ENCODE data around the gene CD248.

Gene CD248

DNA sequence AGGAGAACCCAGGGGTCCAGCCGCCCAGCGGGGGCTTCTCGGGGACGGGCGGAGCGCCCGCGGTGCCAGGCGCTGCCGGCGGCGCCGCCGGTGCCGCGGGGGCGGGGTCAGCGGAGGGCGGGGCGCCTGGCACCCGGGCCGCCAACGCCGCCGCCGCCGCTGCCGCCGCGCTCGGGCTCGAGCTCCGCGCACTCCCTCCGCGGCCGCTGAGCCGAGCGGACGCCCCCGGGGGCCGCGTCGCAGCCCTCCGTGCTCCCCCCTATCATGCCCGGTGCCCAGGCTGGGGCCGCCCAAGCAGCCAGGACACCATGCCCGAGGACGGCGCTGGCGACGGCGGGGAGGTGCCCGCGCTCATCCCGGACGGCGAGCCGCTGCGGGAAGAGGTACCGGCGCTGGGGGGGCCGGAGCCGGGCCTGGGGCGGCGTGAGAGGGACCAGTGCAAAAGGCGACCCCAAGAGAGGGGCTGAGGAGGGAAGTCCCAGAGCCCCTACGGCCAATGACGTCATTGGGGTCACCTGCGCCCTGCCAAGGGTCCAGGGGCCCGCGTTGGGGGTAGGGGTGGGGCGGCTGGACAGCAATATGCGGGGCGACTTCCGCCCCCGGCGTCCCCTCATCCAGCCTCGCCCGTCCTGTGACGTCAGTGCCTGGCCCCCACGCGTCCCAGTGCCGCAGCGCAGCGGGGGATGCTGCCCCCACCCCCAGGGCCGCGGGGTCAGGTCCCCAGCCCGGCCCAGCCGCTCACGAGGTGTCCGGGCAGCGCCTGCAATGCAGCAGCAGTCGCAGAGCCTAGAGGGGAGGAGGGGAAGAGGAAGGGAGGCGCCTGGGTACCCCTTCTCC, 24.9 kb downstream of the CD248 start, which contains the start of gene TMEM151A:
Gene TMEM151A, plus strand, starts transcription at position 189 of the 837 bp plus-strand sequence. Its CDS starts 120 bp downstream, at position 309.
- Histone ChIP-seq H3K36me3 (ENCODE audit: control insufficient read depth, insufficient read depth, low read length) (peaks cover 1% of the 10 kb centered on the region), H3K4me1 (ENCODE audit: control insufficient read depth, insufficient read depth, low read length, poor library complexity, severe bottlenecking) (peaks cover 13% of the 10 kb centered on the region), H3K4me3 (ENCODE audit: extremely low read depth, insufficient read depth, low read length, poor library complexity, severe bottlenecking) (peak within 1 kb of the TSS; percentile 18), H3K9me3 (ENCODE audit: control insufficient read depth, low read length) (no peaks in the 10 kb centered on the region), H3K27ac (ENCODE audit: low read depth, low read length, severe bottlenecking) (no peak within 1 kb of the TSS)
- 2 to 3% methylated on average over 56 to 79 of the region's 95 CpGs for WGBS, 2 experiments (ENCODE audit: insufficient coverage in 2 of 2)

DNA sequence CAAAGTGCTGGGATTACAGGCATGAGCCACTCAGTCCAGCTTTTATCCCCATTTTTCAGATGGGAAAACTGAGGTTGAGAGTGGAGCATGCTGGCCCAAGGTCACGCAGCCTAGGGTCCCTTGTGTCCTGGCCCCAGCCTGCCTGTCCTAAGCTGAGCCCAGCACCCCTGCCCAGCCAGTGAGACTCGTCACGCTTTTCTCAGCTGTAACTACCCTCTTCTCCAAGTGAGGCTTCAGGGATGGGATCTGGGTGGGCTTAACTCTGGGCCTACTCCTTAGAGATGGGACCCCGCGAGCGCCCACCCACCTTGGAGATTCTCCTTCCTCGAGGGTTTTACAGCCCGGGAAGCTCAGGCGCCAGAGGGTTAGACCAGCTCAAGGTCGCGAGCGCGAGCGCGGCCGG, 25.5 kb downstream of the CD248 start:
- H3K4me3 ChIP-seq (ENCODE audit: extremely low read depth, insufficient read depth, low read length, poor library complexity, severe bottlenecking): peak overlapping the region; percentile 18
- H3K27ac ChIP-seq (ENCODE audit: low read depth, low read length, severe bottlenecking): no peak overlapping the region
- no peaks in the 10 kb centered on the region for H3K9me3 ChIP-seq (ENCODE audit: control insufficient read depth, low read length)
- 3 to 25% methylated on average over 7 to 15 of the region's 16 CpGs for WGBS, 2 experiments (ENCODE audit: insufficient coverage in 2 of 2)
- H3K4me1 ChIP-seq (ENCODE audit: control insufficient read depth, insufficient read depth, low read length, poor library complexity, severe bottlenecking): peaks cover 13% of the 10 kb centered on the region
- H3K36me3 ChIP-seq (ENCODE audit: control insufficient read depth, insufficient read depth, low read length): peaks cover 5% of the 10 kb centered on the region

DNA sequence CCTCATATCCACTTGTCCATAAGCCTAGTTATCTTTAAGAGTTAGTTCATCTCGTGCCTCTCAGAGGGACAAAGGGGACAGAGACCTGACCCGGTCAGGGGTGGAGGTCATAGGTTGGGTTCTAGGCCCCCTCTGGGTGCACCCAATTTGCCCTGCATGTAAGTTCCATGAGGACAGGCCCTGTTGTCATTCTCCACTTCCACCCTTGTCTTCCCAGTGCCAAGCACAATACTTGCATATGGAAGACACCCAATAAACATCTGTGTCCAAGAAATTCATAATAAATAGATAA, 26.6 kb downstream of the CD248 start:
- H3K9me3 ChIP-seq (ENCODE audit: control insufficient read depth, low read length): no peaks in the 10 kb centered on the region
- WGBS, 2 experiments (ENCODE audit: insufficient coverage in 2 of 2): 76 to 100% methylated on average over 2 of the region's 2 CpGs
- peaks cover 13% of the 10 kb centered on the region for H3K4me1 ChIP-seq (ENCODE audit: control insufficient read depth, insufficient read depth, low read length, poor library complexity, severe bottlenecking)
- H3K27ac ChIP-seq (ENCODE audit: low read depth, low read length, severe bottlenecking): no peak overlapping the region
- no peak overlapping the region for H3K4me3 ChIP-seq (ENCODE audit: extremely low read depth, insufficient read depth, low read length, poor library complexity, severe bottlenecking)
- H3K36me3 ChIP-seq (ENCODE audit: control insufficient read depth, insufficient read depth, low read length): peaks cover 9% of the 10 kb centered on the region

DNA sequence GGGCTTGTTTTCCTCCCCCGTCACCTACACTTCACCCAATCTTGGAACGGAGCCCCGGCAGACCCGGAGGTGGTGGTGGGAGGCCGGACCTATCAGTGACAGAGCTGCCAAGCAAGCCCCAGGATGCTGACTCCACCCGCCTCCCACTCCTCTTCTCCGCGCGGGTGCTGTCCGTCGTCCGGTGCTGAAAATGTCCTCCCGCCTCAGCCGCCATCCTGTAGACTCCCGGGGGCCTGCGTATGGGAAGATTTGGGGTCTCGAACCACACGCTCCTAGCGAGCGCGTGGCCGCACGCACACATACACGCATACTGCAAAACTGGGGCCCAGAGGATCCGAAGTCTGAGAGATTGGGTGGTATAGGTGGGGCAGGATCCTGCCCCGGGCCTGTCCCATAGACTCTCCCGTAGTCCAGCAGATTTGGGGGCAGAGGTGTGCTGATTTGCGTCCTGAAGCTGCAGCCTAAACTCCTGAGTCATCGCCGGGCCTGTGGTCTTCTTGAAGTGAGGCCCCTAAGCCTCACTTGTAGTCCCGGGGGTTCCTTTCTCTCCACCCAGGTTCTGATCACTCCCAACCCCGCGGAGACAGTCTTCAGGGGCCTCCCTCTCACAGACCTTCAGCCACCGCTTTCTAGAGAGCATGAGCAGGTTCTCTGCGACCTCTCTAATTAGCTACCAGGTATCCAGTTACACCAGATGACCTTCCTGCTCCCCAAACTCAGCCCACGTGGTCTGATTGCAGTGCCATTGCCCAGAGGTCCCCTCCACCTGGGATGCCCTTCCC, 27.1 kb downstream of the CD248 start:
- H3K36me3 ChIP-seq (ENCODE audit: control insufficient read depth, insufficient read depth, low read length): peaks cover 15% of the 10 kb centered on the region
- peak overlapping the region; percentile 86 for H3K4me3 ChIP-seq (ENCODE audit: extremely low read depth, insufficient read depth, low read length, poor library complexity, severe bottlenecking)
- H3K9me3 ChIP-seq (ENCODE audit: control insufficient read depth, low read length): no peaks in the 10 kb centered on the region
- WGBS, 2 experiments (ENCODE audit: insufficient coverage in 2 of 2): 16 to 25% methylated on average over 16 to 27 of the region's 36 CpGs
- H3K4me1 ChIP-seq (ENCODE audit: control insufficient read depth, insufficient read depth, low read length, poor library complexity, severe bottlenecking): peaks cover 13% of the 10 kb centered on the region
- H3K27ac ChIP-seq (ENCODE audit: low read depth, low read length, severe bottlenecking): peak overlapping the region; percentile 99

DNA sequence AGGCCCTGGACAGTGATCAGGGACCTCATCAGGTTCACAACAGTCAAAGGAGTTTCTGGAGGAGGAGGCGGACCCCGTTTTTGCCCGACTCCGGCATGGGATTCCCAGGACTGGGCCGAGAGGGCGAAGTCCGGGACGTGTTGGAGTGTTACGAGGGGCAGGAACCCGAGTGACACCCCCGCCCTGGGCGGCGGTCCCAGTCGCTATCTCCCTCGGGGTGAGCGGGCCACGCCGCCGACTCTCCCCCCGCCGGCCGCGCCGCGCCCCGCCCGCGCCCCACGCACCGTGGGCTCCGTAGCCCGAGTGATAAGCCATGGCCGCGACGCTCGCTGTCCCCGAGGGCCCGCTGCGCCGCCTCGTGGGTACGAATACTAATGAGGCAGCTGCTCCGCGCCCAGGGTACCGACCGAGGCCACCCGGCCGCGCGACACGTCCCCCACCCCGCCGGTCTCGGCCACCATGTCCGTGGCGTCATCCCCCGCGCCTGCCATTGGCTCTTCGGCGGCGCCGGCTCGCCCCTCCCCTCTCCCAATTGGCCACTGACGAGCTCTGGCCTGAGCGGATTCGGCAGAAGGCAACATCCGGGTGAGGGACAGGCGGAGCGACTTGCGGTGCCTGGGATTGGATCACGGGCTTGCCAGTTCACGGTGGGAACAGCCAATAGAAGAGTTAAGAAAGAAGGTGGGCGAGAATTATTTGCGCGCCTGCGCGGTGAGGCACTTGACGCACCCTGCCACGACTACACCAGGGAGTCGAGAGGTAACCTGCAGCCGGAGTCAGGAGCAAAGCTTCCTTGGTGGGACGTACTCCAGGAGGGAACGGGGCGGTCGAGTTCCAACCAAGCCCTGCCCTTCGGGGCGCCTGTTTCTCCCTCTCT, 27.9 kb downstream of the CD248 start, which contains the start of gene YIF1A:
Gene YIF1A, minus strand, starts transcription at position 473 of the 877 bp plus-strand sequence. Its CDS starts 158 bp downstream, at position 315.
- peak within 1 kb of the TSS; percentile 99 for H3K27ac ChIP-seq (ENCODE audit: low read depth, low read length, severe bottlenecking)
- 0% methylated on average over 71 to 82 of the region's 87 CpGs for WGBS, 2 experiments (ENCODE audit: insufficient coverage in 2 of 2)
- peaks cover 23% of the 10 kb centered on the region for H3K36me3 ChIP-seq (ENCODE audit: control insufficient read depth, insufficient read depth, low read length)
- peak within 1 kb of the TSS; percentile 86 for H3K4me3 ChIP-seq (ENCODE audit: extremely low read depth, insufficient read depth, low read length, poor library complexity, severe bottlenecking)
- H3K4me1 ChIP-seq (ENCODE audit: control insufficient read depth, insufficient read depth, low read length, poor library complexity, severe bottlenecking): peaks cover 13% of the 10 kb centered on the region
- H3K9me3 ChIP-seq (ENCODE audit: control insufficient read depth, low read length): no peaks in the 10 kb centered on the region

DNA sequence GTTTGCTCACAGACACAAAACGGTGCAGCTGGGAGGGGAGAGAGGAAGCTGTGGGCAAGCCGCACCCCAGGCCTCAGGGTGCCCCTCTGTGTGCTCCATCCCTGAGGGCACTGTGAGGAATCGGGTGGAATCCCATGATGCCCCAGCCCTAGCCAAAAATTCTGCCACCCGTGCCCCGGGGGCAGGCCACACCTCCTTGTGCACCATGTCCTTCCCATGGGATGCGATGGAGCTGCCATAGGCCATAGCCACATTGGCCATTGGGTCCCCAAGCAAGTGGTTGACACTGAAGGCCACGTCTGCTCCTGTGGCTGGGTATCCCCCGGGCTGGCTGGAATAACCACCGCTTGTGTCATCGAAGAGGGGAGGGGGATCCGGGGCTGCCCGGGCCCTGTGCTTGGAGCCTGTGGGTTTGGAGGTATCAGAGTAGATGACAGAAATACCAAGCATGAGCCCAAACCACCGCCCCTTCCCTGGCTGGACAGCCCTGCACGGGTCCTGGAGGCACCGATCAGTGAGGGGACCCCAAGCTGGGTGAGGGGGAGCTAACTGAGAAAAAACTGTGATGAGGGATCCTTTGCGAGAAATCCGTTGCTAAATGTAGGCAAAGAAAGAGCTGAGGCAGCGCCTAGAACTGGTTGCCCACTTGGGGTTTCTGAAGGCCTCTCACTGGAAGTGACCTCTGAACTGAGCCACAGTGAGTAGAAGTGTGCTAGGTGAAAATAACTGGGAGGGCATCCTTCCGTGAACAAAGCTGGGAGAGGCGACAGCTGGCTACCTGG, 28.8 kb downstream of the CD248 start:
- Histone ChIP-seq H3K4me1 (ENCODE audit: control insufficient read depth, insufficient read depth, low read length, poor library complexity, severe bottlenecking) (peaks cover 13% of the 10 kb centered on the region), H3K9me3 (ENCODE audit: control insufficient read depth, low read length) (no peaks in the 10 kb centered on the region), H3K27ac (ENCODE audit: low read depth, low read length, severe bottlenecking) (peak overlapping the region; percentile 99), H3K4me3 (ENCODE audit: extremely low read depth, insufficient read depth, low read length, poor library complexity, severe bottlenecking) (peak overlapping the region; percentile 86), H3K36me3 (ENCODE audit: control insufficient read depth, insufficient read depth, low read length) (peaks cover 26% of the 10 kb centered on the region)
- 56 to 58% methylated on average over 14 to 15 of the region's 20 CpGs for WGBS, 2 experiments (ENCODE audit: insufficient coverage in 2 of 2)

DNA sequence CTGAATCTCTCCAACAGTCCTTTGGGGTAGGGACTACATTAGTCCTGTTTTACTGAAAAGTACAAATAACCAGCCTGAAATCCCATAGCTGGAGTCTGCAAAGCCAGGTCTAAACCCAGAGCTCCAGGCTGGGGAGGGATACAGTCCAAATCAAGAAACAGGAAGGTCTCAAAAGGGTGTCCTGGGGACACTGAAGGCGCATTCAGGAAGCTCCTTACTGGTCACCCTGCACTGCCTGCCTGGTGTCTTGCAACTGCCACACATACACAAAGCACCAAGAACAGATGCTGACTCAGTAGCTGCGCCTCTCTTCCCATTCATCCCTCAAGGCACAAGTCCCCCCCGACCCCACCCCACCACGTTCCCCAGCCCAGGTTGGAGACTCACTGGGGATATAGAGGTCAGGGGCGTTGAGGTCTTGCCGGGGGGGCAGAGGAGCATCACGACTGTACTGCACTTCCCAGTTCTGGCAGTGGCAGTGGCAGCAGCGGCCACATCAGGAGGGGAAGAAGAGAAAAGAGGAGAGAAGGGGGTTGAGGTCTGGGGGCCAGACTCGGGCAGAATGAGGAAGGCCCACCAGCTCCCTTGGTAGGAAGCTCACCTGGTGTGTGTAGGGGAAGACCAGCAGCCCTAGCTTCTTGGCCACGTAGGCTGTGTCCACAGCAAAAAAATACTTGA, 29.5 kb downstream of the CD248 start:
- H3K27ac ChIP-seq (ENCODE audit: low read depth, low read length, severe bottlenecking): no peak overlapping the region
- H3K4me3 ChIP-seq (ENCODE audit: extremely low read depth, insufficient read depth, low read length, poor library complexity, severe bottlenecking): peak overlapping the region; percentile 86
- 92 to 95% methylated on average over 6 to 7 of the region's 10 CpGs for WGBS, 2 experiments (ENCODE audit: insufficient coverage in 2 of 2)
- peaks cover 16% of the 10 kb centered on the region for H3K4me1 ChIP-seq (ENCODE audit: control insufficient read depth, insufficient read depth, low read length, poor library complexity, severe bottlenecking)
- H3K36me3 ChIP-seq (ENCODE audit: control insufficient read depth, insufficient read depth, low read length): peaks cover 30% of the 10 kb centered on the region
- H3K9me3 ChIP-seq (ENCODE audit: control insufficient read depth, low read length): no peaks in the 10 kb centered on the region

DNA sequence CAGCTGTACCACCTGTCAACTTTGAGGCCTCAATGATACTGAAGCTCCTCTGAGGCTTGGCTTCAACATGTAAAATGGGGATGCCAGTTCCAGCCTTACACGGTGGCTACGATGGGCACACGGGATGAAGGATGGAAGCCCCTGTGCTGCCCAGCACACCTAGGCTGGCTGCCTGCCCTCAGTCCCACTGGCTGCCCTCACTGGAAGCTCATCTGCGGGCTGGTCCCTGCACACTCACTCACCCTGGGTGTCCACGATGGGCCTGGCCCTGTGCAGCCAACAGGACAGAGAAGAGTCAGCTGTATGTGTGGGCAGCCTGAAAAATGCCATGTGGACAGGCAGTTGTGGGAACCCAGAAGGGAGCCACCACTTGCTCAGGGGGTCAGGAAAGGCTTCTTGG, 30.1 kb downstream of the CD248 start:
- peaks cover 30% of the 10 kb centered on the region for H3K36me3 ChIP-seq (ENCODE audit: control insufficient read depth, insufficient read depth, low read length)
- no peak overlapping the region for H3K4me3 ChIP-seq (ENCODE audit: extremely low read depth, insufficient read depth, low read length, poor library complexity, severe bottlenecking)
- H3K4me1 ChIP-seq (ENCODE audit: control insufficient read depth, insufficient read depth, low read length, poor library complexity, severe bottlenecking): peaks cover 19% of the 10 kb centered on the region
- no peak overlapping the region for H3K27ac ChIP-seq (ENCODE audit: low read depth, low read length, severe bottlenecking)
- no peaks in the 10 kb centered on the region for H3K9me3 ChIP-seq (ENCODE audit: control insufficient read depth, low read length)
- WGBS, 2 experiments (ENCODE audit: insufficient coverage in 2 of 2): 96 to 100% methylated on average over 4 of the region's 5 CpGs

DNA sequence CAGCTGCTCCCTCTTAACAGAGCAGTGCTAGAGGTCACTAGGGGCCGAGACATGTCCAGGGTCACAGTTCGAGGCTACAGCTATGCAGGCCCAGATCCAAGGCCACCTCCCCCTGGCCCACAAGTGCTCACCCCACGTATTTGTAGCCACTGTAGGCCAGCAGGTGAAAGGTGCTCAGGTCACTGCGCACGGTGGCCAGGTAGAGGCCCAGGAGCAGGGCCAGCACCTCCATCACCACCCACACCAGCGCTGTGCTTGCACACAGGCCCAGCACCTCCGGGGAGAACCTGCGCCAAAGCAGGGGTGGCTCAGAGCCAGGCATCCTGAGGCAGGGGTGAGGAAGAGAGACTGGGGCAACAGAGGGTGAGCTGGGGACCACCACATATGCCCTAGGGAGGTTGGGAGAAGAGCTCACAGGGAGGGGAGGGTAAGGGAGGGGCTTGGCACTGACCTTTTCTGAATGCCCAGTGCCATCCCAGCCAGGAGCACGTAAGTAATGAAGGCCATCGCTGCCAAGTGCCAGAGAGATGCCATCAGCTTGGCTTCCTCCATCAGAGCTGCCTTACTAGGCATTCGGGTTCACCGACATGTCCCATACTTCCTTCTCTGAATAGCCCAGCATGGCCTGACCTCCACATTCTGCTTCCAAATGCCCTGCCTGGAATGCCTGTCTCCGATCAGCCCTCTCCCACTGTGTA, 31.4 kb downstream of the CD248 start:
- peaks cover 30% of the 10 kb centered on the region for H3K36me3 ChIP-seq (ENCODE audit: control insufficient read depth, insufficient read depth, low read length)
- peaks cover 32% of the 10 kb centered on the region for H3K4me1 ChIP-seq (ENCODE audit: control insufficient read depth, insufficient read depth, low read length, poor library complexity, severe bottlenecking)
- no peaks in the 10 kb centered on the region for H3K9me3 ChIP-seq (ENCODE audit: control insufficient read depth, low read length)
- H3K27ac ChIP-seq (ENCODE audit: low read depth, low read length, severe bottlenecking): no peak overlapping the region
- 93 to 94% methylated on average over 10 to 11 of the region's 13 CpGs for WGBS, 2 experiments (ENCODE audit: insufficient coverage in 2 of 2)
- no peak overlapping the region for H3K4me3 ChIP-seq (ENCODE audit: extremely low read depth, insufficient read depth, low read length, poor library complexity, severe bottlenecking)
